SU-DHL-6 (cell line): ENCODE results near the gene SIK2.

Experiments
- H2AFZ ChIP-seq: fragments of 200-600 bp; sonication (generic); 2 replicates; pipeline ENCODE4 v1.6.1; 2014; ENCODE audit warnings: low read depth, mild to moderate bottlenecking, moderate library complexity, mixed read lengths, antibody characterized with exemption, low read length; ENCODE audit not compliant: severe bottlenecking
- H3F3A ChIP-seq: fragments of 200-600 bp; shearing (Covaris generic); 2 replicates; pipeline ENCODE4 v1.6.0; 2016; ENCODE audit warnings: antibody characterized with exemption, mild to moderate bottlenecking; ENCODE audit not compliant: insufficient read depth
- H3K27ac ChIP-seq: fragments of 200-600 bp; sonication (generic); 2 replicates; pipeline ENCODE4 v1.5.1; 2016; ENCODE audit warnings: low read depth, mild to moderate bottlenecking, low read length, moderate library complexity, mixed read lengths
- H3K27me3 ChIP-seq: fragments of 200-600 bp; sonication (generic), shearing (Covaris generic); 2 replicates; pipeline ENCODE4 v1.6.0; 2014; ENCODE audit warnings: mild to moderate bottlenecking, low read length
- H3K36me3 ChIP-seq: fragments of 200-600 bp; sonication (generic); 2 replicates; pipeline ENCODE4 v1.6.1; 2014; ENCODE audit warnings: mild to moderate bottlenecking, low read length, mixed read lengths
- H3K4me2 ChIP-seq: fragments of 300-600, 200-600 bp; shearing (Covaris generic), sonication (generic); 2 replicates; pipeline ENCODE4 v1.6.0; 2014; ENCODE audit warnings: low read length, low read depth, mild to moderate bottlenecking; ENCODE audit not compliant: poor library complexity, severe bottlenecking
- H3K4me3 ChIP-seq: fragments of 200-600 bp; sonication (generic); 2 replicates; pipeline ENCODE4 v1.5.1; 2014; ENCODE audit warnings: antibody characterized with exemption, low read length, mild to moderate bottlenecking, mixed read lengths; ENCODE audit not compliant: insufficient read depth, poor library complexity, severe bottlenecking
- H3K79me2 ChIP-seq: fragments of 200-600 bp; sonication (generic); 2 replicates; pipeline ENCODE4 v1.6.1; 2014; ENCODE audit warnings: mild to moderate bottlenecking, low read length, moderate library complexity; ENCODE audit not compliant: insufficient read depth
- H3K9ac ChIP-seq: fragments of 200-600 bp; sonication (generic); 2 replicates; pipeline ENCODE4 v1.7.0; 2014; ENCODE audit warnings: mild to moderate bottlenecking, low read length
- H3K9me2 ChIP-seq: fragments of 200-600 bp; sonication (generic); replicated peaks from 2 replicates; pipeline ENCODE4 v1.6.1; 2014; ENCODE audit warnings: low read length; ENCODE audit not compliant: insufficient read depth
- H3K9me3 ChIP-seq: fragments of 200-600 bp; sonication (generic); 2 replicates; pipeline ENCODE4 v1.6.1; 2014; ENCODE audit warnings: low read length, mixed read lengths; ENCODE audit not compliant: insufficient read depth
- H4K20me1 ChIP-seq: fragments of 200-600 bp; sonication (generic); 2 replicates; pipeline ENCODE4 v1.6.1; 2014; ENCODE audit warnings: low read depth, mild to moderate bottlenecking, antibody characterized with exemption, low read length, moderate library complexity, mixed read lengths
- CTCF ChIP-seq: fragments of 200-600 bp; sonication (generic); IDR thresholded peaks from one replicate; pipeline ENCODE4 v1.5.1; 2017; ENCODE audit warnings: antibody characterized with exemption, mild to moderate bottlenecking, low read length, moderate library complexity; ENCODE audit not compliant: insufficient read depth, poor library complexity, severe bottlenecking
- EZH2phosphoT487 ChIP-seq: fragments of 200-600 bp; sonication (generic), shearing (Covaris generic); conservative IDR thresholded peaks from 2 replicates; pipeline ENCODE4 v1.6.1; 2018; ENCODE audit warnings: mild to moderate bottlenecking, antibody characterized with exemption, low read length, moderate library complexity, mixed read lengths

SIK2 gene

GRCh38 chr11:111659201-111660115 is 57.2 kb downstream of the SIK2 start:
- H3K9ac ChIP-seq = no peak overlapping the region
- TF ChIP-seq CTCF (no peak), EZH2phosphoT487 (no peak)
- no peak overlapping the region for H2AFZ ChIP-seq
- H3K36me3 ChIP-seq = no peaks in the 10 kb centered on the region
- H3K27ac ChIP-seq = no peak overlapping the region
- no peaks in the 10 kb centered on the region for H4K20me1 ChIP-seq
- no peaks in the 10 kb centered on the region for H3K9me3 ChIP-seq
- no peaks in the 10 kb centered on the region for H3K79me2 ChIP-seq
- H3K27me3 ChIP-seq = no peaks in the 10 kb centered on the region
- no peaks in the 10 kb centered on the region for H3K9me2 ChIP-seq
- no peak overlapping the region for H3K4me2 ChIP-seq
- no peaks in the 10 kb centered on the region for H3F3A ChIP-seq
- H3K4me3 ChIP-seq = no peak overlapping the region

GRCh38 chr11:111660822-111661221 is 58.6 kb downstream of the SIK2 start:
- TF ChIP-seq EZH2phosphoT487 (no peak), CTCF (no peak)
- Histone ChIP-seq H3K4me2 (no peak overlapping the region), H3K27me3 (no peaks in the 10 kb centered on the region), H3K36me3 (no peaks in the 10 kb centered on the region), H3K9me2 (no peaks in the 10 kb centered on the region), H3K9me3 (no peaks in the 10 kb centered on the region), H2AFZ (no peak overlapping the region), H3K79me2 (no peaks in the 10 kb centered on the region), H3K4me3 (no peak overlapping the region), H4K20me1 (no peaks in the 10 kb centered on the region), H3K9ac (no peak overlapping the region), H3K27ac (no peak overlapping the region), H3F3A (no peaks in the 10 kb centered on the region)

GRCh38 chr11:111663820-111664219 is 61.6 kb downstream of the SIK2 start:
- H3K79me2 ChIP-seq = no peaks in the 10 kb centered on the region
- no peak overlapping the region for H3K27ac ChIP-seq
- H2AFZ ChIP-seq = no peak overlapping the region
- H3K4me3 ChIP-seq = no peak overlapping the region
- H3K9ac ChIP-seq = no peak overlapping the region
- H3K9me3 ChIP-seq = no peaks in the 10 kb centered on the region
- no peaks in the 10 kb centered on the region for H3K9me2 ChIP-seq
- no peaks in the 10 kb centered on the region for H3K36me3 ChIP-seq
- no peaks in the 10 kb centered on the region for H3F3A ChIP-seq
- H3K27me3 ChIP-seq = no peaks in the 10 kb centered on the region
- no peaks in the 10 kb centered on the region for H4K20me1 ChIP-seq
- TF ChIP-seq EZH2phosphoT487 (no peak), CTCF (no peak)
- H3K4me2 ChIP-seq = no peak overlapping the region
